ENCODE results near the gene APBB3.
"Not testable (repeated sequence)": the region's sequence is repeated elsewhere in the genome, so short reads cannot be mapped to it uniquely, and the experiment has no call there.

The APBB3 gene, protein sequence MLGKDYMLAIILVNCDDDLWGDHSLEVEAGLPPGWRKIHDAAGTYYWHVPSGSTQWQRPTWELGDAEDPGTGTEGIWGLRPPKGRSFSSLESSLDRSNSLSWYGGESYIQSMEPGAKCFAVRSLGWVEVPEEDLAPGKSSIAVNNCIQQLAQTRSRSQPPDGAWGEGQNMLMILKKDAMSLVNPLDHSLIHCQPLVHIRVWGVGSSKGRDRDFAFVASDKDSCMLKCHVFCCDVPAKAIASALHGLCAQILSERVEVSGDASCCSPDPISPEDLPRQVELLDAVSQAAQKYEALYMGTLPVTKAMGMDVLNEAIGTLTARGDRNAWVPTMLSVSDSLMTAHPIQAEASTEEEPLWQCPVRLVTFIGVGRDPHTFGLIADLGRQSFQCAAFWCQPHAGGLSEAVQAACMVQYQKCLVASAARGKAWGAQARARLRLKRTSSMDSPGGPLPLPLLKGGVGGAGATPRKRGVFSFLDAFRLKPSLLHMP

DNA sequence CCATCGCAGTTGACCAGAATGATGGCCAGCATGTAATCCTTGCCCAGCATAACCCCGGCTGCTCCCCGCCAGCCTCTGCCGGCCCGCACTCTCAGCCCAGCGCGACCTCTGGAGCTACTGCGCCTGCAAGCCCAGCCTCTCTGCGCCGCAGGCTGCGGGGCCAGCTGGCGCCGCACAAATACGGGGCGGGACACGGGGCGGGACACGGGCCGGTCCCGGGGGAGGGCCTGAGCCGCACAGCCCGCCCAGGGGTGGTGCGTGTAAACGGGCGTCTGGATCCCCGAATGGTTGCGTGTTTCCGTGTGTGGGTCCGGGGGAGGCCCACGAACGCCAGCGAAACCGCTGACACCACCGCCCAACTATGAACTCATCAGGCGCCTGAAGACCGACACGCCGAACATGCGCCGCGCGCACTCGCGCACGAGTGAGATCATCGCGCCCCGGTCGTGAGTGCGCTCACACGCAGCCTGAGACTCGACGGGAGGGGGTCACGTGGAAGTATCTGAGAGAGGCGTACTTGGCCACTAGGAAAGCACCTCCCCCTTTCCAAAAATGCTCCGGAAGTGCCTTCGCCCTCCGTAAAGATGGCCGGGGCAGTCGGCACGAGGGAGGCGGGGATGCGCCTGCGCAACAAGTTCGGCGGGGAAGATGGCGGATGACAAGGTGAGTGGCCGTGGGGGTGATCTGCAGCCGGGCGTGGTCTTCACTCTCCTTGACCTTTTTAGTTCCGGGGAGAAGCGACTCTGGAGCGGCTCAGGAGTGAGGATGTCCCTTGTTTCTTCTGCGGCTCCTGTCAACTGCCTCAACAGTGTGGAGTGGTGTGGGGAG is at the start of gene APBB3, which contains the start of gene SLC35A4:
Gene APBB3, minus strand, starts transcription at position 403 of the 828 bp plus-strand sequence. Its CDS starts 353 bp downstream, at position 50.
Gene SLC35A4, plus strand, starts transcription at position 633 of the 828 bp plus-strand sequence. CDS start 2,342 bp downstream, outside the sequence.
- H3K9me3 Mint-ChIP-seq, result no peaks in the 10 kb centered on the region
- H3K4me1 Mint-ChIP-seq (ENCODE audit: low read depth), result peaks cover 63% of the 10 kb centered on the region

DNA sequence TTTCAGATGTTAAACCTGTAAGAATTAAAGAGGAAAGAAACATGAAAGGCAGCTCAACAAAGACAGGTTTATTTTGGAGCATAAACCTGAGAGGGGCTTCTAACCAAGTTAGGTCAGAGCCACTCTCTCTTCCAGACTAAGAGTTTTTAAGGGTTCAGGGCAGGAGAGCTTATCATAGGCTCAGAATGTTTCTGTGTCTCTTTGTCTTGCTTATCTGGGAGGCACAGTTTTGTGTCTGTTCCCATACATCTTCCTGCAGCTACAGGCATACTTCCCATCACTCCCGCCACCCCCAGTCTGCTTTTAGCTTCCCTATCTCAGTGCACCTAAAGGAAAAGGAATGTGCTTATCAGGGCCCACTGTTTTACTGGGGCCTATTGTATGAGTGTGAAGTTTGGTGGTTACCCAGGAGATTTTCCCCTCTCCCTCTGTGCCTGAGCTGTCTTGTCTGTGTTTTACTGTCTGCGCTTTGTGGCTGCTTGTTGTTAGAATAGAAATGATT is 46.7 kb upstream of the APBB3 start:
- Mint-ChIP-seq H3K27me3 (no peaks in the 10 kb centered on the region), H3K4me3 (no peak overlapping the region), H3K27ac (peak overlapping the region; percentile 98), H3K36me3 (ENCODE audit: low read depth) (no peaks in the 10 kb centered on the region), H3K4me1 (ENCODE audit: low read depth) (peaks cover 62% of the 10 kb centered on the region), H3K9me3 (no peaks in the 10 kb centered on the region)
- intact Hi-C loops (cut with micrococcal nuclease), result loop anchor here (5.0 kb wide), 1 partner anchor 34 kb away; no protein-coding TSS in a partner anchor

More for the DNA sequence above, at the start of gene APBB3, which contains the start of gene SLC35A4:
- intact Hi-C loops (cut with micrococcal nuclease), result loop anchor here (1.0 to 2.0 kb wide), 2 partner anchors 17 to 74 kb away; partner anchors contain the start of genes EIF4EBP3 and TMCO6
- H3K27ac Mint-ChIP-seq, result peak within 1 kb of the TSS; percentile 97
- no peaks in the 10 kb centered on the region for H3K27me3 Mint-ChIP-seq
- H3K4me3 Mint-ChIP-seq, result peak within 1 kb of the TSS; percentile 96
- peaks cover 70% of the 10 kb centered on the region for H3K36me3 Mint-ChIP-seq (ENCODE audit: low read depth)

DNA sequence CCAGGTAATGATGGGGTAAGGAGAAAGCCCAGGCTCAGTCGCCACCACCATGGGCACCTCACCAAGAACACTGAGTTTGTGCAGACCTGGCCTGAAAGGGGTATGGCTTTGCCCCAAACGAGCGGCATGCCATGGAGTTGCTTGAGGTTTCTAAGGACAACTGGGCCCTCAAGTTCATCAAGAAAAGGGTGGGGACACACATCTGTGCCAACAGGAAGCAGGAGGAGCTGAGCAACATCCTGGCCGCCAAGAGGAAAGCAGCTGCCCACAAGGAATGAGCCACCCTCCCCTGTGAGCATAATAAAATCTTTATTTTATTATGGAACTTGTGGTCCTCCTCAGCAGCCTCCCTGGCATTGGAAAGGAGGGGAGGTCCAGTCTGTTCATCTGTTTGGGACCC is 44.7 kb upstream of the APBB3 start:
- intact Hi-C loops (cut with micrococcal nuclease), result loop anchor here (2.0 kb wide), 1 partner anchor 14 kb away; no protein-coding TSS in a partner anchor
- H3K4me3 Mint-ChIP-seq, result peak overlapping the region; percentile 50
- H3K4me1 Mint-ChIP-seq (ENCODE audit: low read depth), result peaks cover 64% of the 10 kb centered on the region
- H3K27ac Mint-ChIP-seq, result peak overlapping the region; percentile 98
- H3K36me3 Mint-ChIP-seq (ENCODE audit: low read depth), result no peaks in the 10 kb centered on the region
- H3K27me3 Mint-ChIP-seq, result no peaks in the 10 kb centered on the region
- H3K9me3 Mint-ChIP-seq, result no peaks in the 10 kb centered on the region

DNA sequence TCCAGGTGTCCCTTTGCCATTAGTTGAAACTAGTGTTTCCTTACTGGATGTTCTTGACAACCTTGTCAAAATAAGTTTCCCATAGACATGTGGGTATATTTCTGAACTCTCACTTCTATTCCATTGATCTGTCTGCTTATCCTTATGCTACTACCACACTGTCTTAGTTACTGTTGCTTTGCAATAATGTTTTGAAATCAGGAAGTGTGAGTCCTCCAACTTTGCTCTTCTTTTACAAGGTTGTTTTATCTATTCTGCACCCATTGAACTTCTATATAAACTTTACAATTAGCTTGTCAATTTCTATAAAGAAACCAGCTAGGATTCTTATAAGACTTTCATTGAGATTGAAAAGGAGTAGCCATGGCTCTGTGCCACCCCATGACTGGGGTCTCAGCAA is 44.3 kb upstream of the APBB3 start:
- Mint-ChIP-seq H3K4me3 (peak overlapping the region; percentile 50), H3K4me1 (ENCODE audit: low read depth) (peaks cover 62% of the 10 kb centered on the region), H3K36me3 (ENCODE audit: low read depth) (no peaks in the 10 kb centered on the region), H3K9me3 (no peaks in the 10 kb centered on the region), H3K27me3 (no peaks in the 10 kb centered on the region), H3K27ac (peak overlapping the region; percentile 98)
- intact Hi-C loops (cut with micrococcal nuclease), result loop anchor here (2.0 kb wide), 1 partner anchor 14 kb away; no protein-coding TSS in a partner anchor

DNA sequence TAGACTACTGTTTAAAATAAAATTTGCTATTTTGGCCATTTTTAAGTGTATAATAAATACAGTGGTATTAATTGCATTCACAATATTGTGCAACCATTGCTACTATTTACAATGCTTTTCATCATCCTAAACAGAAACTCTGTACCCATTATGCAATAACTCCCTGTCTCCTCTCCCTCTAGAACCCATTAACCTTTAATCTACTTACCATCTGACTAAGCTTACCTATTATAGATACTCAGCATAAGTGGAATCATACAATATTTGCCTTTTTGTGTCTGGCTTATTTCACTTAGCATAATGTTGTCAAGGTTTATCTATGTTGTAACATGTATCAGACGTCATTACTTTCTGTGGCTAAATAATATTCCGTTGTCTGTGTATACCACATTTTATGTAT is 42.6 kb upstream of the APBB3 start:
- Mint-ChIP-seq H3K27ac (peak overlapping the region; percentile 43), H3K9me3 (peaks cover 4% of the 10 kb centered on the region), H3K4me1 (ENCODE audit: low read depth) (peaks cover 62% of the 10 kb centered on the region), H3K4me3 (no peak overlapping the region), H3K27me3 (no peaks in the 10 kb centered on the region), H3K36me3 (ENCODE audit: low read depth) (no peaks in the 10 kb centered on the region)
- intact Hi-C loops (cut with micrococcal nuclease), result no loop called here

DNA sequence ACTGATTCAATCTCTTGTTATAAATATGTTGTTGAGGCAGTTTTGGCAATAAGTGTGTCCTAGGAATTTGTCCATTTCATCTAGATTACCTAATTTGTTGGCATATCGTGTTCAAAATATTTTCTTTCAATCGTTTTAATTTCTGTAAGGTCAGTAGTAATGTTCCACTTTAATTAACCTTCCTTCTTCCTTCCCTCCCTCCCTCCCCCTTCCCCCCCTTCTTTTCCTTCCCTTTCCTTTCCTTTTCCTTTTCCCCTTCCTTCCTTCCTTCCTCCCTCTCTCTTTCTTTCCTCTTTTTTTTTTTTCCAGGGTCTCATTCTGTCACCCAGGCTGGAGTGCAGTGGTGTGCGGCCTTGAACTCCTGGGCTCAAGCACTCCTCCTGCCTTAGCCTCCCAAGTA is 41.5 kb upstream of the APBB3 start:
- H3K27me3 Mint-ChIP-seq, result no peaks in the 10 kb centered on the region
- no peaks in the 10 kb centered on the region for H3K36me3 Mint-ChIP-seq (ENCODE audit: low read depth)
- peaks cover 53% of the 10 kb centered on the region for H3K4me1 Mint-ChIP-seq (ENCODE audit: low read depth)
- no peak overlapping the region for H3K4me3 Mint-ChIP-seq
- peak overlapping the region; percentile 43 for H3K27ac Mint-ChIP-seq
- intact Hi-C loops (cut with micrococcal nuclease), result no loop called here
- H3K9me3 Mint-ChIP-seq, result peaks cover 10% of the 10 kb centered on the region

DNA sequence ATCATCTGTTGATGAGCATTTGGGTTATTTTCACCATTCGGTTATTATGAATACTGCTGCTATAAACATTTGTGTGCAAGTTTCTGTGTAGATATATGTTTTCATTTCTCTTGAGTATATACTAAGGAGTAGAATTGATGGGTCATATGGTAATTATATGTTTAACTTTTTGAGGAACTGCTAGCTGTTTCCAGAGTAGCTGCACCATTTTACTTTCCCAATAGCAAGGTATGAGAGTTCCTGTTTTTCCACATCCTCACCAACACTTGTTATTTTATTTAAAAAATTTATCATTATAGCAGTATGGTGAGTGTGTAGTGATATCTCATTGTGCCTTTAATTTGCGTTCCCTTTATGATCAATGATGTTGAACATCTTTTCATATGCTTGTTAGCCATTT is 39.3 kb upstream of the APBB3 start:
- Mint-ChIP-seq H3K4me1 (ENCODE audit: low read depth) (peaks cover 33% of the 10 kb centered on the region), H3K27ac (peak overlapping the region; percentile 88), H3K36me3 (ENCODE audit: low read depth) (no peaks in the 10 kb centered on the region), H3K27me3 (no peaks in the 10 kb centered on the region), H3K4me3 (no peak overlapping the region), H3K9me3 (peaks cover 10% of the 10 kb centered on the region)
- intact Hi-C loops (cut with micrococcal nuclease), result no loop called here

DNA sequence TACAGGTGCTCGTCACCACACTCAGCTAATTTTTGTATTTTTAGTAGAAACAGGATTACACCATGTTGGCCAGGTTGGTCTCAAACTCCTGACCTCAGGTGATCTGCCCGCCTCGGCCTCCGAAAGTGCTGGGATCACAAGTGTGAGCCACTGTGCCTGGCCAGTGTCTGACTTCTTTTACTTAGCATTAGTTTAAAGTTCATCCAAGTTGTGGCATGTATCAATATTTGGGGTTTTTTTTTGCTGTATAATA is 39.0 kb upstream of the APBB3 start:
- H3K4me3 Mint-ChIP-seq; H3K27me3 Mint-ChIP-seq; H3K9me3 Mint-ChIP-seq; H3K36me3 Mint-ChIP-seq (ENCODE audit: low read depth); intact Hi-C loops (cut with micrococcal nuclease): not testable (repeated sequence)
- Mint-ChIP-seq H3K27ac (peak overlapping the region; percentile 88), H3K4me1 (ENCODE audit: low read depth) (peaks cover 29% of the 10 kb centered on the region)

DNA sequence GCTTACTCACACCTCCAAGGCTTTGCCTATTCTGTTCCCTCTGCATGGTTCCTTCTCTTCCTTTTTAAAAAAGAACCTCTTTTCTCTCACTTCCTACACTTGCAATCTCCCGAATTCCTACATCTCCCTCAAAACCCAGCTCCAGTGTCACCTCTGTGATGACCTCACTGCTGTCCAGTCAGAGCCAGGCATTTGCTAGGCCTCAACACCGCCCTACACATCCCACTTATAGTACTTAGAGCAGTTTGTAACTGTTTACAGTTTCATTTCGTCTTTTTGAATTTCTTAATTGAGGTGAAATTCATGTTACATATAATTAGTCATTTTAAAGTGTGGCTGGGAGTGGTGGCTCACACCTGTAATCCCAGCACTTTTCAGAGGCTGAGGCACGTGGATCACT is 37.7 kb upstream of the APBB3 start:
- Mint-ChIP-seq H3K4me3 (no peak overlapping the region), H3K4me1 (ENCODE audit: low read depth) (peaks cover 27% of the 10 kb centered on the region), H3K27ac (peak overlapping the region; percentile 88), H3K36me3 (ENCODE audit: low read depth) (no peaks in the 10 kb centered on the region), H3K27me3 (no peaks in the 10 kb centered on the region), H3K9me3 (peaks cover 10% of the 10 kb centered on the region)
- intact Hi-C loops (cut with micrococcal nuclease), result no loop called here

DNA sequence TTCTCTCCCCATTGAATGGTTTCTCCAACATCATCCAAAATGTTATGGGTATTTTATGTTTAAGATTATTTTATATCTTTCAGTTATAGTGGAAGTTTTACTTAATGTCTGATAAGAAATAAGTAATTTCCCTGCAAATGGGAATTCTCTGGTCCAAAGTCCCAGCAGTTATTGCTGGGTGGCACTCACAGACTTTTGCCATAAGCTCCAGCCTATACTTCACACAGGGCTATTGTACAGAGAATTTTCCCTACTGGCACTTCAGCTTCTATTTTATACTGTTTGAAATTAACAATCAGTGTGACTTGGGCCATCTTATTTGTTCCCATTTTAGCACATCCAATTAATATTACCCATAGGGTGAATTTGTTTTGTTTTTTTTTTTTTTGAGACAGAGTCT is 35.7 kb upstream of the APBB3 start:
- Mint-ChIP-seq H3K4me1 (ENCODE audit: low read depth) (peaks cover 32% of the 10 kb centered on the region), H3K9me3 (peaks cover 10% of the 10 kb centered on the region), H3K4me3 (no peak overlapping the region), H3K36me3 (ENCODE audit: low read depth) (no peaks in the 10 kb centered on the region), H3K27ac (no peak overlapping the region), H3K27me3 (no peaks in the 10 kb centered on the region)
- intact Hi-C loops (cut with micrococcal nuclease), result no loop called here

DNA sequence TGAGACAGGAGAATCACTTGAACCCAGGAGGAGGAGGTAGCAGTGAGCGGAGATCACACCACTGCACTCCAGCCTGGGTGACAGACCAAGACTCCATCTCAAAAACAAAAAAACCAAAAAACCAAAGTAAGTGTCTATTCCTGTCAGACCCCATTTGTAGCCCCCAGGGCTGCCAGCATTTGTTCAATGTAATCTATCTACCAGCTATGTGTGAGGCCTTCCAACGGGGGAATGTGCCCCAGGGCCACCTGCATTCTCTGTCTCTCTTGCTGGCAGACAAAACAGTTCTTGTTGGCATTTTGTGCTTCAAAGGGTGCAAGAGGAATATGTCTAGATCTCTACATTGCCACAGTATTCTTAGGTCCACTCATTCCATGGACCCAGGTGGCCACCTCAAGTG is 34.4 kb upstream of the APBB3 start:
- Mint-ChIP-seq H3K4me1 (ENCODE audit: low read depth) (peaks cover 44% of the 10 kb centered on the region), H3K4me3 (no peak overlapping the region), H3K36me3 (ENCODE audit: low read depth) (no peaks in the 10 kb centered on the region), H3K27me3 (no peaks in the 10 kb centered on the region), H3K9me3 (peaks cover 10% of the 10 kb centered on the region), H3K27ac (no peak overlapping the region)
- intact Hi-C loops (cut with micrococcal nuclease), result no loop called here

DNA sequence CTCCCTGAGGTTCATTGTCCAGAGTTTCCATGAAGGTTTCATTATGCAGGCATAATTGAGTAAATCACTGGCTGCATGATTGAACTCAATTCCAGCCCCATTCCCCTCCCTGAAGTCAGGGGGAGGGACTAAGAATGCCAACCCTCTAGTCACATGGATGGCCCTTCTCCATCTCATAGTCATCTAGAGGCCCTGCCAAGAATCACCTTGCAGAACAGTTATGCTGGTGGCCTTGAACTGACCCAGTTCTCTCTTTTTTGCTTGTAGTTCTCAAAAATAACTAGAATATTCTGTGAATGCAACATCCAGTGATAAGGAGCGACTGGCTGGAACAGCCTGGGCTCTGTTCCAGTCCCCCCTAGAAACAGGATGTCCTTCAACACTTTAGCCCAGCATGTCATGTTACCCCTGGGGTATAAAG is 31.9 kb upstream of the APBB3 start:
- Mint-ChIP-seq H3K36me3 (ENCODE audit: low read depth) (no peaks in the 10 kb centered on the region), H3K9me3 (no peaks in the 10 kb centered on the region), H3K27me3 (no peaks in the 10 kb centered on the region), H3K4me1 (ENCODE audit: low read depth) (peaks cover 48% of the 10 kb centered on the region), H3K27ac (peak overlapping the region; percentile 94), H3K4me3 (no peak overlapping the region)
- intact Hi-C loops (cut with micrococcal nuclease), result no loop called here

DNA sequence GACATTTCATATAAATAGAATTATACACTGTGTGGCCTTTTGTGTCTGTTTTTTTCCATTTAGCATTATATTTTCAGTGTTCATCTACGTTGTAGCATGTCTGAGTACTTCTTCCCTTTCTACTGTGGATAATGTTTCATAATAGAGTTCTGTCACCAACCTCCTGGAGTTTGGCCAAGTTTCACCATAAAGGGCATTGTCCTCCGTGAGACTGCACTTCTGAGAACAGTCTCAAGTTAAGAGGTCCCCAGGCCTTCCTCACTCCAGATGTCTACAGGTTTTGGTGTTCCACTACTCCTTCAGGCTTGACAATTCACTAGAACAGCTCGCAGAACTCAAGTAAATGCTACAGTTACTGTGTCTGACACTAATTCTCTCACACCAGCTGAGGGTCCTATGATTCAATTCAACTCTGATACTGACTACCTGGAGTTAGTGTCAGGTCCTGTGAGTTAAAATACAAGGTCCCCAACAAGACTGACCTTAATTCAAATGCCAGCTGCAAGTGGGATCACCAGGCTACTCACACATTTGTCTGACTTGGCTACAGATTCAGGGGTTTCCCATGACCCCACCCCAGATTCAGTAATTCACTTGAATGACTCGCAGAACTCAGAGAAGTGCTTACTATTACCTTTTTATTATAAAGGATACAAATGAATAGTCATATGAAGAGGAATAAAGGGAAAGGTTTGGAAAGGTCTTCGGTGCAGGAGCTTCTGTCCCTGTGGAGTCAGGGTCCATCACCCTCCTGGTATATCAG is 31.3 kb upstream of the APBB3 start:
- Mint-ChIP-seq H3K9me3 (no peaks in the 10 kb centered on the region), H3K36me3 (ENCODE audit: low read depth) (no peaks in the 10 kb centered on the region), H3K27me3 (no peaks in the 10 kb centered on the region), H3K4me1 (ENCODE audit: low read depth) (peaks cover 54% of the 10 kb centered on the region), H3K4me3 (peak overlapping the region; percentile 13), H3K27ac (peak overlapping the region; percentile 94)
- intact Hi-C loops (cut with micrococcal nuclease), result loop anchor here (2.0 kb wide), 1 partner anchor 13 kb away; no protein-coding TSS in a partner anchor

Measured in dendritic cell treated with granulocyte-macrophage colony-stimulating factor and Interleukin-4, amounts not matched to agents 40 ng/mL and 50 ng/mL, for 4 days (primary cell).